Breast epithelium (tissue), 4 donors: ENCODE data around the gene SOD3. TPM values are rescaled to one million over a fixed set of nuclear protein-coding genes. Genes with fewer than 3 reads are reported as not detected.

Experiments
- DNase-seq, 2 donors: peaks; one replicate each; pipeline ENCODE4 v3.0.0-alpha.2; 2019; ENCODE audit warnings: low spot score in 2 of 2
- H3K27ac ChIP-seq, 2 donors: fragments of 200-600 bp; sonication (generic) in 1 of 2; one replicate each; pipeline ENCODE4 v1.5.1; 2016 to 2019; ENCODE audit warnings: mild to moderate bottlenecking in 1 of 2
- H3K27me3 ChIP-seq, 2 donors: fragments of 200-600 bp; sonication (generic) in 1 of 2; one replicate each; pipeline versions ENCODE4 v1.5.1 to v1.6.0; 2017 to 2019; ENCODE audit warnings: control low read depth in 1 of 2, mild to moderate bottlenecking in 1 of 2
- H3K36me3 ChIP-seq: fragments of 200-600 bp; one replicate; pipeline ENCODE4 v1.5.1; 2019
- H3K4me1 ChIP-seq, 2 donors: fragments of 200-600 bp; sonication (generic); one replicate each; pipeline ENCODE4 v1.5.1; 2016 to 2019; ENCODE audit warnings: control low read depth in 1 of 2
- H3K4me3 ChIP-seq, 3 donors: fragments of 200-600 bp; sonication (generic); 1 replicate in 2 of 3; 2 replicates in 1 of 3; pipeline ENCODE4 v1.5.1; 2016 to 2019; ENCODE audit warnings: mild to moderate bottlenecking in 3 of 3, moderate library complexity in 2 of 3
- H3K9me3 ChIP-seq, 2 donors: fragments of 200-600 bp; sonication (generic) in 1 of 2; one replicate each; pipeline ENCODE4 v1.5.1; 2016 to 2019; ENCODE audit warnings: control low read depth in 1 of 2
- CTCF ChIP-seq, 3 donors: fragments of 450-650 bp; IDR thresholded peaks; one replicate each; pipeline ENCODE4 v1.5.1; 2016 to 2017; ENCODE audit warnings: antibody characterized with exemption in 3 of 3, mild to moderate bottlenecking in 3 of 3, moderate library complexity in 3 of 3
- POLR2A ChIP-seq: fragments of 450-650 bp; IDR thresholded peaks from one replicate; pipeline ENCODE4 v1.6.1; 2016; ENCODE audit warnings: antibody characterized with exemption, mild to moderate bottlenecking, moderate library complexity
- POLR2AphosphoS5 ChIP-seq, 3 donors: sonication (generic); formaldehyde crosslinking; IDR thresholded peaks; one replicate each; pipeline ENCODE4 v1.6.1; 2017; ENCODE audit warnings: antibody characterized with exemption in 3 of 3
- intact Hi-C: fragments of 100-400 bp; cut with DNase I; formaldehyde crosslinking; loops from one replicate; pipeline ENCODE4 v1.15.1; 2023; ENCODE audit warnings: low total_unique reads
- total RNA-seq, 3 donors: library from RNA; depleted of rRNA; stranded (reverse); fragments of >200 nt; gene quantifications; one replicate each; pipeline ENCODE4 v1.1.0, GENCODE V29; 2016

The SOD3 gene
- total RNA-seq, 3 donors from 2014 or later = 22.0 to 131 (median 77.3) TPM

DNA sequence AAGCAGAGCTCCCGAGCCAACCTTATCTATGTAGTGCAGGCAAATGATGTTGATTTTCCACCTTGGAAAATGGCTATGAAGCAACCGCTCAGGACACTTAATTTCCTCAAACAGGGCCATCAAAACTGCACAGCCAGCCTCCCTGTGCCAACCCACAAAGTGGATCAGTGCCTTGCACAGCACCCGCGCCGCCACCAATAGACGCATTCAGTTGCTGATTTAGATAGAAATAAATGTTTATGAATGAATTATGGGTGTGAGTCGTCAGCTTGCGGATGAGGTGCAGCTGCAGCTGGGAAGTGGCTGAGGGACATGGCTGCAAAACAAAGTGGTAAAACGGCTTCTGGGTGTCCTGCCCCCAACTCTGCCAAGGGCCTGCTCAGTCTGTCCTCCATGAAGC lies 47.0 kb downstream of the SOD3 start:
- Histone ChIP-seq H3K27me3 (no peaks in the 10 kb centered on the region), H3K4me1 (no peaks in the 10 kb centered on the region), H3K36me3 (no peaks in the 10 kb centered on the region), H3K4me3 (no peak overlapping the region), H3K27ac (no peak overlapping the region), H3K9me3 (no peaks in the 10 kb centered on the region)
- no peak for DNase-seq
- intact Hi-C loops = no loop called here
- TF ChIP-seq POLR2A (no peak), CTCF (IDR thresholded peaks at IDR 0.05) (no peak), POLR2AphosphoS5 (IDR thresholded peaks at IDR 0.05) (no peak)

GRCh38 chr4:24843096-24843495 lies 47.7 kb downstream of the SOD3 start:
- DNase-seq = no peak
- Histone ChIP-seq H3K4me3 (no peak overlapping the region), H3K27me3 (no peaks in the 10 kb centered on the region), H3K36me3 (no peaks in the 10 kb centered on the region), H3K4me1 (no peaks in the 10 kb centered on the region), H3K27ac (no peak overlapping the region), H3K9me3 (no peaks in the 10 kb centered on the region)
- TF ChIP-seq CTCF (IDR thresholded peaks at IDR 0.05) (no peak), POLR2A (no peak), POLR2AphosphoS5 (IDR thresholded peaks at IDR 0.05) (no peak)
- intact Hi-C loops = no loop called here

DNA sequence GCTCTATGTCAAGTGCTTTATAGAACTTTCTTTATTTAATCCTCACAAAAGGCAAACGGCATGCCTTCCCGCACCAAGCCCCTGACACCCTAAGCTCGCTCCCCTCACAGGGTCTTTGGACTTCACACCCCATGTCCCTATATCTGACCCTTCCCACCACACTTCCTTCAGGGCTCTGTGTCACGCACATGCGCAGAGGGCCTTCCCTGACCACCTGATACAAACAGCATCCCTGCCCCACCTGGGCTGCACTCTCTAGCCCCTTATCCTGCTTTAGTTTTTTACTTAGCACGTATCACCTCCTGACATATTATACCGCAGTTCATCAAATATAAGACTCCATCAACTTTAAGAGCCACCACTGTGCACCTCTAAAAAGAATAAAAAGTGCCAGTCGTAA lies 49.8 kb downstream of the SOD3 start:
- DNase-seq = no peak
- no peak overlapping the region for H3K27ac ChIP-seq
- no peaks in the 10 kb centered on the region for H3K27me3 ChIP-seq
- no peak overlapping the region for H3K4me3 ChIP-seq
- TF ChIP-seq POLR2A (no peak), CTCF (IDR thresholded peaks at IDR 0.05) (no peak), POLR2AphosphoS5 (IDR thresholded peaks at IDR 0.05) (no peak)
- H3K36me3 ChIP-seq = no peaks in the 10 kb centered on the region
- no peaks in the 10 kb centered on the region for H3K4me1 ChIP-seq
- no peaks in the 10 kb centered on the region for H3K9me3 ChIP-seq
- intact Hi-C loops = no loop called here

DNA sequence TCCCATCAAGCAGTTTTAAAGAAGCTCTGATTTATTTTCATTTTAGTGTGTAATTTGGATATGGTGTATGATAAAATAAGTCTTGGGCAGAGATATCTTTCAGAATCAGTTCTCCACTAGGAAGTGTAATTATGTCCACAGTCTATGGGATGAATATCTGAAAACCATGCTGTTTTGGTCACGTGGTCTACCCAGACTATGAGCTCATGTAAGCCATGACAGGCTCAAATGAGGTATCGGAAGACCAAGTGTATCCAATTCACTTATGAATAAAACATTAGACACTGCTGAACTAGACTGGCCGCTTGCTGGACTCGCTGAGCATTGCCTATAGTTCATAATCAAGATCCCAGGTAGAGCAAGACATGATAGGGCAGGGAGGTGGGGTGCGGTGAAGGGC lies 50.5 kb downstream of the SOD3 start:
- no peak overlapping the region for H3K4me3 ChIP-seq
- no peaks in the 10 kb centered on the region for H3K27me3 ChIP-seq
- no peaks in the 10 kb centered on the region for H3K9me3 ChIP-seq
- DNase-seq = no peak
- no peaks in the 10 kb centered on the region for H3K4me1 ChIP-seq
- intact Hi-C loops = no loop called here
- H3K36me3 ChIP-seq = no peaks in the 10 kb centered on the region
- no peak for TF ChIP-seq CTCF (IDR thresholded peaks at IDR 0.05)
- no peak for TF ChIP-seq POLR2AphosphoS5 (IDR thresholded peaks at IDR 0.05)
- no peak for TF ChIP-seq POLR2A
- no peak overlapping the region for H3K27ac ChIP-seq

- no peaks in the 10 kb centered on the region for H3K36me3 ChIP-seq
- H3K27ac ChIP-seq = no peak overlapping the region
- H3K4me1 ChIP-seq = no peaks in the 10 kb centered on the region
- no peaks in the 10 kb centered on the region for H3K9me3 ChIP-seq
- no peaks in the 10 kb centered on the region for H3K27me3 ChIP-seq
- TF ChIP-seq POLR2A = no peak
- DNase-seq = no peak
- H3K4me3 ChIP-seq = no peak overlapping the region
- intact Hi-C loops = no loop called here
Measured at GRCh38 chr4:24846716-24847115, 51.3 kb downstream of the SOD3 start.

DNA sequence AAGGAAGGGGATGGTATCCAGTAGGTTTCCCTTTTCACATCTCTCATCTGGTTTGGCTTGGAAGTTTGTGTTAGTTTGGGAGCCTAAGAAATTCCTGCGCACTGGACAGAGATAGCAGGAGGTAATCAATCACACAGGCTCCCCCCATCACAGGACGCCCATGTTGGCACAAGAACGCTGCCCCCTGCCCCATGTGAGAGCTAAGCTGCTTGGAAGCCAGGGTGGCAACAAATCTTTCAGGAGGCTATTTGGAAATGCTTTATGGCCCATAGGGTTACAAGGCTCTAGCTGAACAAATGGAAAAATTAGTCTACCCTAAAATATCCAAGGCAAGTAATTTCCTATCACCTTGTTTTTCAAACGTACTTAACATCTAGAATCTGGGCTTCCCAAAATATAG lies 54.0 kb downstream of the SOD3 start:
- Histone ChIP-seq H3K36me3 (no peaks in the 10 kb centered on the region), H3K4me3 (no peak overlapping the region), H3K27ac (no peak overlapping the region), H3K9me3 (no peaks in the 10 kb centered on the region), H3K4me1 (no peaks in the 10 kb centered on the region), H3K27me3 (no peaks in the 10 kb centered on the region)
- DNase-seq = no peak
- TF ChIP-seq CTCF (IDR thresholded peaks at IDR 0.05) = no peak
- no peak for TF ChIP-seq POLR2AphosphoS5 (IDR thresholded peaks at IDR 0.05)
- no peak for TF ChIP-seq POLR2A
- intact Hi-C loops = no loop called here
